ENCODE results near the gene ASAH2. TPM values are rescaled to one million over a fixed set of nuclear protein-coding genes. Genes with fewer than 3 reads are reported as not detected.

The ASAH2 gene
- total and polyA plus RNA-seq, 2 of the 13 experiments (the other 11 are each of a cell fraction or from before 2014, with no cell fraction given): 16.0 to 17.9 TPM

- in situ Hi-C loops (cut with HindIII; ENCODE audit: extremely low pct_ligation_motif_present, low pct_unique_long_range_greater_than_20kb) (loop anchor here (25.0 kb wide), 1 partner anchor 632 kb away; no protein-coding TSS in a partner anchor), intact Hi-C loops (cut with micrococcal nuclease; ENCODE audit: unreplicated experiment) (no loop called here)
- CTCF ChIA-PET (ENCODE audit: low intra/inter-chr PET ratio, low total read pairs): no interaction called here
- no peaks in the 10 kb centered on the region for H3K27me3 ChIP-seq (ENCODE audit: control insufficient read depth in 1 of 2, insufficient read depth in 2 of 2, low read length in 2 of 2)
- peaks cover 41% of the 10 kb centered on the region for H3K4me1 ChIP-seq (ENCODE audit: insufficient read depth, low read length)
- H3K9me3 ChIP-seq (ENCODE audit: low read length): no peaks in the 10 kb centered on the region
- peak overlapping the region; percentile 25 for H2AFZ ChIP-seq (ENCODE audit: low read length)
- no peaks in the 10 kb centered on the region for H3K79me2 ChIP-seq (ENCODE audit: insufficient read depth, low read length)
- H3K4me3 ChIP-seq (replicated peaks in 1 of 3; ENCODE audit: insufficient read depth in 1 of 3, low read depth in 2 of 3, low read length in 3 of 3): peak overlapping the region in 1 of 3 experiments; percentile 9; a peak in 1 of 6 replicates
- peak; percentile 64 for DNase-seq (ENCODE audit: low spot score)
- no peak overlapping the region for H3K9ac ChIP-seq (ENCODE audit: insufficient read depth, low read depth, low read length)
- peak; percentile 81 for ATAC-seq
- no peaks in the 10 kb centered on the region for H3K36me3 ChIP-seq (replicated peaks in 1 of 2; ENCODE audit: control insufficient read depth in 1 of 2, insufficient read depth in 2 of 2, low read length in 2 of 2)
- peak overlapping the region; percentile 40 for H3K4me2 ChIP-seq (ENCODE audit: low read depth, low read length)
- H3K27ac ChIP-seq (ENCODE audit: extremely low read length, insufficient read depth, low read length): peak overlapping the region; percentile 52
- peak; percentile 77 for FAIRE-seq
- no TSS peak for BruUV-seq (replicated peaks)
- WGBS (ENCODE audit: low lambda C conversion rate): 0% methylated on average over 2 of the region's 2 CpGs
- H4K20me1 ChIP-seq (ENCODE audit: insufficient read depth, low read length): no peaks in the 10 kb centered on the region
- POLR2A ChIA-PET: interaction anchor here (1.0 kb wide), 1 partner anchor 16 kb away, joined by 3 read pairs; no protein-coding TSS in a partner anchor
- TF ChIP-seq ISL2 (CRISPR knock-in tag; IDR thresholded peaks at IDR 0.05): peak; percentile 49; the same call in 1 of the 2 replicates
- TF ChIP-seq HNF4G (IDR thresholded peaks at IDR 0.05; ENCODE audit: borderline replicate concordance, low read depth, low read length): 0 out of 2 replicates have a peak, but pooled peaks have one; percentile 12
- TF ChIP-seq HNF4G (CRISPR knock-in tag; IDR thresholded peaks at IDR 0.05; ENCODE audit: borderline replicate concordance, low read depth): no peak
- 0 out of 2 replicates have a peak, but pooled peaks have one; percentile 39 for TF ChIP-seq RXRA (CRISPR knock-in tag; IDR thresholded peaks at IDR 0.05)
- 0 out of 2 replicates have a peak, but pooled peaks have one; percentile 25 for TF ChIP-seq PITX1 (CRISPR knock-in tag; IDR thresholded peaks at IDR 0.05)
- no peak for TF ChIP-seq ESRRA (CRISPR knock-in tag; IDR thresholded peaks at IDR 0.05; ENCODE audit: low read depth)
- no peak for TF ChIP-seq SOX13 (IDR thresholded peaks at IDR 0.05)
- peak in 1 of 2 experiments; percentile 49; a peak in 1 of 4 replicates for TF ChIP-seq SOX13 (CRISPR knock-in tag; conservative IDR thresholded peaks at IDR 0.05 in 1 of 2, IDR thresholded peaks at IDR 0.05 in 1 of 2)
- no peak for TF ChIP-seq GZF1 (CRISPR knock-in tag; IDR thresholded peaks at IDR 0.05)
- 0 out of 2 replicates have a peak, but pooled peaks have one; percentile 12 for TF ChIP-seq TCF7 (IDR thresholded peaks at IDR 0.05; ENCODE audit: low read depth)
- peak; percentile 20; the same call in 1 of the 2 replicates for TF ChIP-seq CEBPG (CRISPR knock-in tag; IDR thresholded peaks at IDR 0.05)
- TF ChIP-seq ARID5B (CRISPR knock-in tag; IDR thresholded peaks at IDR 0.05): peak; percentile 36; the same call in 1 of the 2 replicates
- peak; percentile 16; the same call in 1 of the 2 replicates for TF ChIP-seq RARA (CRISPR knock-in tag; IDR thresholded peaks at IDR 0.05)
- TF ChIP-seq TFDP2 (CRISPR knock-in tag; IDR thresholded peaks at IDR 0.05): no peak
- peak; percentile 16; the same call in 1 of the 2 replicates for TF ChIP-seq GATAD2A (CRISPR knock-in tag; IDR thresholded peaks at IDR 0.05)
- TF ChIP-seq SAP130 (CRISPR knock-in tag; IDR thresholded peaks at IDR 0.05; ENCODE audit: low read depth): 0 out of 2 replicates have a peak, but pooled peaks have one; percentile 25
- TF ChIP-seq SMC3 (IDR thresholded peaks at IDR 0.05; ENCODE audit: low read length): no peak
- TF ChIP-seq TFE3 (CRISPR knock-in tag; IDR thresholded peaks at IDR 0.05): peak; percentile 78
- peak; percentile 29; the same call in 1 of the 2 replicates for TF ChIP-seq ZNF644 (CRISPR knock-in tag; IDR thresholded peaks at IDR 0.05; ENCODE audit: low read depth)
- TF ChIP-seq HDAC2 (CRISPR knock-in tag; IDR thresholded peaks at IDR 0.05): 0 out of 2 replicates have a peak, but pooled peaks have one; percentile 11
- no peak for TF ChIP-seq TBX3 (IDR thresholded peaks at IDR 0.05; ENCODE audit: borderline replicate concordance)
These were observed 32.1 kb downstream of the ASAH2 start for GRCh38 chr10:50219200-50219599.

All from HepG2 (cell line).